ENCODE measurements around the gene PRDM16.

DNA sequence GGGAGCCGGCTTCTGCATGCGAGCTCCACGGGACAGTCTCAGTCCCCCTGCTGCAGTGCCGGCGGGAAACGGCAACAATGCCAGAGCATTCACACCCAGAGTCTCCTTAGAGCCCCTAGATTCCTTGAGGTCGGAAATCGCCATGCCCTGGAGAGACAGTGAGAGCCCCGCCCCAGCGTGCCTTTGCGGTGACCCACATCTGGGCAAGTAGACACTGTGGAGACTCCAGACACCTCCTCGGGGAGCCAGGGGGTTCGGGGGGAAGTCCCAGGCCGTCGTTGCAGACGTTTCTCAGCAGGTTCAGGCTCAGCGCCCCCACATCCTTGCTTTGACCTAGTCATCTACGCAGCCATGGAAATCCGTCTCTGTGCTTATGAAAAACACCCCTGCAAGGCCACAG lies 304.2 kb downstream of the PRDM16 start:
- TF ChIP-seq, protein P1, sequence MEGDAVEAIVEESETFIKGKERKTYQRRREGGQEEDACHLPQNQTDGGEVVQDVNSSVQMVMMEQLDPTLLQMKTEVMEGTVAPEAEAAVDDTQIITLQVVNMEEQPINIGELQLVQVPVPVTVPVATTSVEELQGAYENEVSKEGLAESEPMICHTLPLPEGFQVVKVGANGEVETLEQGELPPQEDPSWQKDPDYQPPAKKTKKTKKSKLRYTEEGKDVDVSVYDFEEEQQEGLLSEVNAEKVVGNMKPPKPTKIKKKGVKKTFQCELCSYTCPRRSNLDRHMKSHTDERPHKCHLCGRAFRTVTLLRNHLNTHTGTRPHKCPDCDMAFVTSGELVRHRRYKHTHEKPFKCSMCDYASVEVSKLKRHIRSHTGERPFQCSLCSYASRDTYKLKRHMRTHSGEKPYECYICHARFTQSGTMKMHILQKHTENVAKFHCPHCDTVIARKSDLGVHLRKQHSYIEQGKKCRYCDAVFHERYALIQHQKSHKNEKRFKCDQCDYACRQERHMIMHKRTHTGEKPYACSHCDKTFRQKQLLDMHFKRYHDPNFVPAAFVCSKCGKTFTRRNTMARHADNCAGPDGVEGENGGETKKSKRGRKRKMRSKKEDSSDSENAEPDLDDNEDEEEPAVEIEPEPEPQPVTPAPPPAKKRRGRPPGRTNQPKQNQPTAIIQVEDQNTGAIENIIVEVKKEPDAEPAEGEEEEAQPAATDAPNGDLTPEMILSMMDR (IDR thresholded peaks at IDR 0.05) = no peak
- TF ChIP-seq POLR2A (IDR thresholded peaks at IDR 0.05) = no peak
